ACC112 (cell line): ENCODE results near the gene SORCS2.

Experiments
- H2AFZ ChIP-seq: fragments of 200-600 bp; sonication (generic); one replicate; pipeline ENCODE4 v1.6.0; 2017; ENCODE audit warnings: antibody characterized with exemption, low read length; ENCODE audit not compliant: unreplicated experiment
- H3K27ac ChIP-seq: fragments of 200-600 bp; sonication (generic); 2 replicates; pipeline ENCODE4 v1.5.1; 2014; ENCODE audit warnings: low read depth, mild to moderate bottlenecking, antibody characterized with exemption, low read length, moderate library complexity
- H3K27me3 ChIP-seq: fragments of 200-600 bp; sonication (generic); 2 replicates; pipeline ENCODE4 v1.6.1; 2014; ENCODE audit warnings: mild to moderate bottlenecking, antibody characterized with exemption, low read length, moderate library complexity, mixed read lengths; ENCODE audit not compliant: insufficient read depth
- H3K36me3 ChIP-seq: fragments of 200-600 bp; sonication (generic); 2 replicates; pipeline ENCODE4 v1.6.1; 2016; ENCODE audit warnings: mild to moderate bottlenecking, antibody characterized with exemption, low read length, moderate library complexity, mixed read lengths; ENCODE audit not compliant: insufficient read depth
- H3K4me1 ChIP-seq: fragments of 200-600 bp; sonication (generic); one replicate; pipeline ENCODE4 v1.6.1; 2016; ENCODE audit warnings: low read length, mixed read lengths; ENCODE audit not compliant: insufficient read depth, unreplicated experiment, control insufficient read depth
- H3K4me3 ChIP-seq: fragments of 200-600 bp; sonication (generic); 2 replicates; pipeline ENCODE4 v1.5.1; 2014; ENCODE audit warnings: mild to moderate bottlenecking, low read depth, low read length
- H3K79me2 ChIP-seq: fragments of 200-600 bp; sonication (generic); one replicate; pipeline ENCODE4 v1.6.0; 2016; ENCODE audit warnings: low read length; ENCODE audit not compliant: control insufficient read depth, unreplicated experiment, insufficient read depth

SORCS2 gene

GRCh38 chr4:7411896-7412553 is 219.7 kb downstream of the SORCS2 start:
- H3K36me3 ChIP-seq: no peaks in the 10 kb centered on the region
- H2AFZ ChIP-seq: no peak overlapping the region
- no peaks in the 10 kb centered on the region for H3K79me2 ChIP-seq
- no peaks in the 10 kb centered on the region for H3K4me1 ChIP-seq
- no peak overlapping the region for H3K4me3 ChIP-seq
- H3K27ac ChIP-seq: no peak overlapping the region
- peaks cover 51% of the 10 kb centered on the region for H3K27me3 ChIP-seq

- Histone ChIP-seq H3K4me3 (no peak overlapping the region), H3K79me2 (no peaks in the 10 kb centered on the region), H3K36me3 (no peaks in the 10 kb centered on the region), H2AFZ (no peak overlapping the region), H3K27ac (no peak overlapping the region), H3K4me1 (no peaks in the 10 kb centered on the region), H3K27me3 (peaks cover 46% of the 10 kb centered on the region)
These were observed 220.2 kb downstream of the SORCS2 start for GRCh38 chr4:7412554-7412912.

DNA sequence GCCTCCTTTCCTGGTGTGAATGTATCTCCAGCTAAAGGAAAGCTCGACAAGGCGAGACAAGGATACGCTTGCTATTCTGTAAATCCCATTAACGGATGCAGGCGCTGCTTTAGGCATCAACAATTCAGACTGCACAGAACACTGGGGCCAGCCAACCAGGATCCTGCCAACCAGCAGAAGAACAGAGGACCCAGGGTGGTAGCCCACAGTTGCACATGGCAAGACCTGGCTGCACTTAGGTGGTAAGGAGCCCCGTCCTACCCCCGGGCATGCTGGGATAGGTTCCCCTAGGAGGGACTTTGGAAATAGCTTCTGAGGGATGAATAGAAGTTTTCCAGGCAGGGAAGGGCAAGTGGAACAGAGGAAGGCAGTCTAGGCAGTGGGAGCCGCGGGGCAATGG is 221.7 kb downstream of the SORCS2 start:
- Histone ChIP-seq H3K4me1 (no peaks in the 10 kb centered on the region), H2AFZ (no peak overlapping the region), H3K79me2 (no peaks in the 10 kb centered on the region), H3K36me3 (no peaks in the 10 kb centered on the region), H3K27me3 (peaks cover 41% of the 10 kb centered on the region), H3K27ac (no peak overlapping the region), H3K4me3 (no peak overlapping the region)

- Histone ChIP-seq H3K36me3 (no peaks in the 10 kb centered on the region), H2AFZ (no peak overlapping the region), H3K27me3 (peaks cover 40% of the 10 kb centered on the region), H3K4me3 (no peak overlapping the region), H3K27ac (no peak overlapping the region), H3K4me1 (no peaks in the 10 kb centered on the region), H3K79me2 (no peaks in the 10 kb centered on the region)
These were observed 222.6 kb downstream of the SORCS2 start for GRCh38 chr4:7414736-7415510.

- Histone ChIP-seq H3K4me1 (no peaks in the 10 kb centered on the region), H3K4me3 (no peak overlapping the region), H2AFZ (no peak overlapping the region), H3K36me3 (no peaks in the 10 kb centered on the region), H3K27me3 (peaks cover 33% of the 10 kb centered on the region; the same call in 1 of the 2 replicates), H3K79me2 (no peaks in the 10 kb centered on the region), H3K27ac (no peak overlapping the region)
These were observed 223.8 kb downstream of the SORCS2 start for GRCh38 chr4:7415927-7416686.

- Histone ChIP-seq H3K79me2 (no peaks in the 10 kb centered on the region), H3K36me3 (no peaks in the 10 kb centered on the region), H2AFZ (no peak overlapping the region), H3K27ac (no peak overlapping the region), H3K4me1 (no peaks in the 10 kb centered on the region), H3K27me3 (peaks cover 26% of the 10 kb centered on the region; the same call in 1 of the 2 replicates), H3K4me3 (no peak overlapping the region)
These were observed 224.6 kb downstream of the SORCS2 start for GRCh38 chr4:7416745-7417432.

DNA sequence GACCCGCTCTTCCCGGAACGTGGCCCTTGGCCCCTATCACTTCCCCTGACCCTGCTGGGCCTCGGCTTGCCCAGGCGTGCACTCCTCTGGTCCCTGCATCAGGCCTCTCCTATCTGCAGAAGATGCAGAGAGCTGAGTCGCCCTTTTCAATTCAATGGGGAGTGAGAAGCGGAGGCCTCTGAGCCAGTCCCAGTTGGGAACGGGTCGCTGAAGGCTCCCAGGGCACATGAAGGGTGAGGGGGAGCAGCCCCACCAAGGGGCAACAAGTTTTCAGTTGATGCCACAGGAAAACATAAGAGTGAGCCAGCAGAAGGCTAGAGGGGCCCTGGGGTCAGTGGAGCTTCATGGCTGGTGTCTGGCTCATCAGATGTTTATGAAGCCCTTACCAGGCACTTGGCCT is 225.3 kb downstream of the SORCS2 start:
- Histone ChIP-seq H3K4me3 (no peak overlapping the region), H2AFZ (no peak overlapping the region), H3K4me1 (no peaks in the 10 kb centered on the region), H3K36me3 (no peaks in the 10 kb centered on the region), H3K27ac (no peak overlapping the region), H3K27me3 (peaks cover 19% of the 10 kb centered on the region; the same call in 1 of the 2 replicates), H3K79me2 (no peaks in the 10 kb centered on the region)

DNA sequence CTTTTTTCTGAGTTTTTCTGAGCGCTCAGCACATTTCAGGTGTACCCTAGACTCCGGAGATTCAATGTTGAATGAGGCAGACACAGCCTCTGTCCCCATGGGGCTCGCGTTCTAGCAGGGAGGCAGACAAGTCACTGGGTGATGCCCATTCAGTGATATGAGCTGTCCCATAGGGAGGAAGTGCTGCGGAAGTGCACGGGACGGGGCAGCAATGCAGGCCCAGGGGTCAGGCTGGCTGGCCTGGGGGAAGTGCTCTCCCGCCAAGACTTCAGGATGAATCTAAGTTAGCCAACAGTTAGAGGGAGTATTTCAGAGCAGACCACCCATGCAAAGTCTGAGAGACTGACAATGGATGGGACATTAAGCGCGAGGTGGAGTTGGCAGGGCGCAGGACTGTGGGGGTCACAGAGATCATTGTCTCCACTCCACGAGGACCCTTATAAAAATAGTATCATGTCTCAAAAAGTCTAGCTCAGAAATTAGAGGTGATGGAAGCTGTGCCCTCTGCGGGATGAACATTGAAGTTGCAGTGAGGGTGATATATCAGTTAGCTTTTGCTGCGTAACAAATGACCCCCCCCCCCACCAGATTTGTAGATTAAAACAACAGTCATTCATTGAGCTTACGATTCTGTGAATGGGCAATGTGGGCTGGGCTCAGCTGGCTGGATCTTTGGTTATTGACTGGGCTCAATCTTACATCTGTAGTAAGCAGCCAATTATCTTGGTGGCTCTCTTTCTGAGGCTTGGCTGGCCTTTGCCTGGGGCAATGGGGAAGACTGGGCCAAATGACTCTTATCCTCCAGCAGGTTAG is 226.0 kb downstream of the SORCS2 start:
- H2AFZ ChIP-seq: no peak overlapping the region

GRCh38 chr4:7419961-7420660 is 227.8 kb downstream of the SORCS2 start:
- no peak overlapping the region for H3K4me3 ChIP-seq
- no peaks in the 10 kb centered on the region for H3K4me1 ChIP-seq
- H3K36me3 ChIP-seq: no peaks in the 10 kb centered on the region
- H3K79me2 ChIP-seq: no peaks in the 10 kb centered on the region
- no peak overlapping the region for H3K27ac ChIP-seq
- H2AFZ ChIP-seq: no peak overlapping the region
- H3K27me3 ChIP-seq: peaks cover 8% of the 10 kb centered on the region; the same call in 1 of the 2 replicates

More for the DNA sequence above, 226.0 kb downstream of the SORCS2 start:
- no peaks in the 10 kb centered on the region for H3K79me2 ChIP-seq
- H3K4me3 ChIP-seq: no peak overlapping the region
- peaks cover 15% of the 10 kb centered on the region; the same call in 1 of the 2 replicates for H3K27me3 ChIP-seq
- no peak overlapping the region for H3K27ac ChIP-seq
- no peaks in the 10 kb centered on the region for H3K36me3 ChIP-seq
- H3K4me1 ChIP-seq: no peaks in the 10 kb centered on the region
